SIG-M5 treated with dmso at 0.1 percent for 504 hours (cell line): ENCODE results near the gene EPHB2.
"Not testable (repeated sequence)": the region's sequence is repeated elsewhere in the genome, so short reads cannot be mapped to it uniquely, and the experiment has no call there.

Experiments used
- DNase-seq: peaks from one replicate; lab custom pipeline; 2025; ENCODE audit not compliant: unreplicated experiment; lab: John Stamatoyannopoulos, UW

EPHB2 gene

DNA sequence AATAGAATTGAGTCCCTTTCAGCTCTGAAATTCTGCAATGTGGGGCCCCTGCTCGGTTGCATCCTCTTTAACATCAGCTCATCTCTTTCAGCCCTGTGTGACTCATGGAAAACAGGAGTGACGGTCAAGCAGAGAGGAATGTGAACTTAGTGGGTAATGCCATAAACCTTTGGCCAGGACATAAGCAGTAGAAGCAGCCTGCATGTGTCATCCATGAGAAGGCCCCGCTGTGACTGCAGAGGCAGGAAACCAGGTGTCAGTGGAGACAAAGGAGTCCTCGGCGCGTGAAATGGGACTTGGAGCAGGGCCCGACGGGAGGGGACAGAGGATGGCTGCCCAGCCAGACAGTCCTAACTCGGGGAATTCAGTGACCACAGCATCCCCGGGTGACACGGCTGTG is 21.1 kb upstream of the EPHB2 start:
- no peak for DNase-seq

- no peak for DNase-seq
These were observed 19.4 kb upstream of the EPHB2 start for GRCh38 chr1:22691031-22691753.

GRCh38 chr1:22694172-22694571 is 16.5 kb upstream of the EPHB2 start:
- DNase-seq, result no peak

DNA sequence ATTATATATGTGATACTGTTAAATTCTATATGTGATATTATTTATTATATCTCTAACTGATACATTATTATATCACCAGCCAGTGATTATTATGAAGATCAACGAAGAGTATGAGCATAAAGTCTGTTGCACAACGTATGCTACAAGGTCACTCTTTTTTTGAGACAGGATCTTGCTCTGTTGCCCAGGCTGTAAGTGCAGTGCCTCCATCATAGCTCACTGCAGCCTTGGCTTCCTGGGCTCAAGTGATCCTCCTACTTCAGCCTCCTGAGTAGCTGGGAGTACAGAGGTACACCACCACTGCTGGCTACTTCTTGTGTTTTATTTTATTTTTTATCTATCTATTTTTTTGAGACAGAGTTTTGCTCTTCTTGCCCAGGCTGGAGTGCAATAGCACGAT is 14.0 kb upstream of the EPHB2 start:
- no peak for DNase-seq

- no peak for DNase-seq
These were observed 12.7 kb upstream of the EPHB2 start for GRCh38 chr1:22697980-22698379.

DNA sequence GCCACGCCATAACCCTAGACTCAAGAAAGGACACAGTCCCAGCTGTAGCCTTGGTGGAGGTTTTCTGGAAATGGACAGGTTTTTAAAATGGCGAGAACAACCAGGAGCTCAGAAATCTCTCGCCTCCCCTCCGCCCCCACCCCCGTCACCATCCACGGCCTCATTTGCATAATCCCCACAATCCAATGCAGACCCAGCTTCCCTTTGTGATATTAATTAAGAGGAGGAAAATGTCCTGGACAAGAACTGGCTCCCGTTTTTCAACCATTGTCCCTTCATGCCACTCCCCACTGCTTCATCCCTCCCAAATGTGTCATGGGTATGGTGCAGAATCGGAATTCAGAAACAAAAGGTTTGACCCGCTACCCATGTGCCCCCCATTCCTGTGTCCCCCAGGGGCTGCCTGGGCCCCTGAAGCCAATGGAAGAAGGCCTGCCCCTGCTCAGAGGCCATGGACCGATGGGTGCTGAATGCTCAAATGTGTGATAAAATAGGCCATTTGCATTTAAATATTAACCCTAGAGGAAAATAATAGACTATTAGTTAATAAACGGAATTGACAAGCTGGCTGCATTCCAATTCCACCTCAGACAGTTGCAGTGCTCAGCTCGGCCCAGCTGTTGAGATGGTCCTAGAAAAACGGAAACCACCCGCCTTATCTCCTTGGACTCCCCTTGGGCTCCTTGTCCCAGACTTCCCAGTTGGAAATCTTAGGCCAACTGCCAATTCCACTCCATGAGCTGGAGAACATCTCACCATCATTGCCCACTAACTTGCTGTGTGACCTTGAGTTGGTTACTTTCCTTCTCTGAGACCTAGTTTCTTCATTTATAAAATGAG is 10.7 kb upstream of the EPHB2 start:
- DNase-seq, result no peak

DNA sequence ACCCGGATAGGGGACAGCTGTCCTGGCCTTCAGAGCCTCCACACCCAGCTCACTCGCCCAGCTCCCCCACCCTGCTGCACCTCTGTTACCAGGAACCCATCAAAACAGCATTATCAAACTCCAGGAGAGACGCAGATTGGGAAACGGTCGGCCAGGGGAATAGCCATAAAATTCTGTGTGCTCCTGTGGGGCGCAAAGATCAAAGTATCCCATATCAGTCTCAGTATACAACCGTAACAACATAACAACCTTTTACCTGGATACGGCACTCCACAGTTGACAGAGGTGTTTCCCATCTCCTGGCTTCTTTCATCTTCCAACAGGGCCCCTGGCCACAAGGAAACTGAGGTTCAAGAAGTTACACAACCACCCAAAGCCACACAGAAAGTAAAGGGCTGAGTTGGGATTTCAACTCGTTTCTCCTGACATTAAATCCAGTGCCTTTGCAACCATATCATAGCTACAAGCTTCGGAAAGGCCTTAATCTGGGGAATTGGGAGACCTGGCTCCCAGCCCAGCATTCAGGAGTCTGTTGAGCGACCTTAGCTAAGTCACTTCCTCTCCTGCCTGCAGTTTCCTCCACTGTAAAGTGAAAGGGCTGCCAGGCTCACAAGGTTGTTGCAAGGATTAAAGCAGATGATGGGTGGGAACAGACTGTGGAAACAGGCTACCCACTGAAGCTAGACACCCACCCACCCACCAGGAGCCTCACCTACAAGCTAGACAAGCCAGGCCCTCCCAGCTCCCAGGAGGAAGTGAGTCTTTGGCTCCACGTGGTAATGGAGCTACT is 8.1 kb upstream of the EPHB2 start:
- DNase-seq, result no peak

- DNase-seq, result peak; percentile 58
These were observed 6.1 kb upstream of the EPHB2 start for GRCh38 chr1:22704440-22705067.

DNA sequence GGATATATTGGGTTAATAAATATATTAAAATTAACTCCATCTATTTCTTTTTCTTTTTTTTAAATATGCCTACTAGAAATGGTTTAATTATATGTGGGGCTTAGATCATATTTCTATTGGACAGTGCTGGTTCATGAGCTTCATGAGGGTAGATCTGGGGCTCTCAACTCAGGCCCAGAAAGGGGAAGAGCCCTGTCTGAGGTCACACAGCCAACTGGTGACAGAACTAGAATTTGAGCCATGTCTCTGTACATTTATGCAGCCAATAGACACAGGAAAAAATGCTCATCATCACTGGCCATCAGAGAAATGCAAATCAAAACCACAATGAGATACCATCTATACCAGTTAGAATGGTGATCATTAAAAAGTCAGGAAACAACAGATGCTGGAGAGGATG is 5.1 kb upstream of the EPHB2 start:
- DNase-seq, result no peak

DNA sequence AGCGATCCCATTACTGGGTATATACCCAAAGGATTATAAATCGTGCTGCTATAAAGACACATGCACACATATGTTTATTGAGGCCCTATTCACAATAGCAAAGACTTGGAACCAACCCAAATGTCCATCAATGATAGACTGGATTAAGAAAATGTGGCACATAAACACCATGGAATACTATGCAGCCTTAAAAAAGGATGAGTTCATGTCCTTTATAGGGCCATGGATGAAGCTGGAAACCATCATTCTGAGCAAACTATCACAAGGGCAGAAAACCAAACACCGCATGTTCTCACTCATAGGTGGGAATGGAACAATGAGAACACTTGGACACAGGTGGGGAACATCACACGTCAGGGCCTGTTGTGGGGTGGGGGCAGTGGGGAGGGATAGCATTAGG is 4.5 kb upstream of the EPHB2 start:
- DNase-seq, result not testable (repeated sequence)

DNA sequence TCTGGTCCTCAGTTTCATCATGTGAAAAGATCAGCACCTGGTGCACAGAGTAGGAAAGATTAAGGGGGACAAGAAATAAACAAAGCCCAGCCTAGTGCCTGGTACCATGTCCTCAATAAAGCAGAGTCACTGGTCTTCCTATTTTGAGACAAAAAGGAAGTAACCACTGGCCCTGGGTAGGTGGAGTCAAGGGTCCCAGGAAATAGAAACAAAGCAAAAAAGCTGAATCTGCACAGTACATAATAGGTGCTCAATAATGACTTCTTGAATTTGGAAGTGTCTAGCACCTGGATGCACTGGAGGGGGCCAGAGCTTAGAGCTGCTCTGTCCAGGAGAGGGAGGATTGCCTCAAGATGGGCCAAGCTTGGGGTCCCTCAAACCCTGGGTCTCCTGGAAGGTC is 1.9 kb upstream of the EPHB2 start:
- DNase-seq, result peak; percentile 11

GRCh38 chr1:22709227-22709626 is 1.4 kb upstream of the EPHB2 start:
- no peak for DNase-seq

DNA sequence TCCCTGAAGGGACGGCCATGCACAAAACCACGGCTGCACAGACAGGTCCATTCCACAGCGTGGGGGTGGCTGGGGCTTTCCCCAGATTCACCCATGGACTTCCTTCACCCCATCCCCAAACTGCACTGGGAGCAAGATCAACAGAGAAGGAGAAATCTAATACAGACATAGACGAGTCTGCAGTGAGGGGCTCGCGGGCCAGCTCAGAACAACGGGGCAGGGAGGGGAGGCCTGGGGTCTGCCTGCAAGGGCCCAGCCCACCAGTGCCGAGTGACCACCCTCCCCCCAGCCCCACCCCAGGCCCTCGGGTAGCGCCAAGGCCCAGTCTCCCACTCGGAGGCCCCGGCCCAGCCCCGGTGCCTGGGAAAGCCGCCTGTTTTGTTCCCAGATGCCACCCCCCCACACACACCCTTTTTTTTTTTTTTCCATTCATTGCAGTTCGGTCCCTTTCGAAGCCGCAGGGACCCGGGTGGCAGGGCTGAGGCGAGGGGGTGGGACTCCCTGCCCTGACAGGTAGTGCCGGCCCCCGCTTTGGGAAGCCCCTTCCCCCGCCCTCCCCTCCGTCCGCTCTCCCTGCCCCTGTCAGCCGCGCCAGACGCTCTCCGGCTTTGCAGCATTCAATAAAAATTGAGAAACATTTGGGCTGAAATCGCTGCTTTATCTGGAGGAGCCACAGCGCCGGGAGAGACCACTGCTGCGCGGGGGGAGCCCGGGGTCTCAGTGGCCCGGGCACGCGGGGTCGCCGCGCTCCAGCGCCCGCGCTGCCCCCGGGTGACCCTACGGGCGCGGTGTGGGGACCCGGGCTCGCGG is 543 bp upstream of the EPHB2 start:
- DNase-seq, result peak; percentile 38

DNA sequence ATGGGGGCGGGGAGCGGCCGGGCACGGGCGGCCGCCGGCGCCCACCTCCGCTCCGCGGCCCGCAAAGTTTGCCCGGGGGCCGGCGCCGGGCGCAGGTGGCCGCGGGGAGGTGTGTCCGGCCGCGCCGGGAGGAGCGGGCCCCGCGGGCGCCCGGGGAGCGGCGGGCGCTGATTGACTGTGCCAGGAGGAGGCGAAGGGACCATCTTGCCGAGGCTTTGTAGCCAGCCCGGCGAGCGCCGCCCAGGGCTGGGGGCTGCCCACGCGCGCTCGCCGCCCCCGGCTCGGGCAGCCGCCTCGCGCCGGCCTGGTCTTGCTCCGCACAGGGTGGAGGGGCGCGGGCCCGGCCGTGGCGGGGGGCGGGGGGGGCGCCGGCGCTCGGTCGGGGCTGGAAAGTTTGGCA is 432 bp downstream of the EPHB2 start:
- no peak for DNase-seq

DNA sequence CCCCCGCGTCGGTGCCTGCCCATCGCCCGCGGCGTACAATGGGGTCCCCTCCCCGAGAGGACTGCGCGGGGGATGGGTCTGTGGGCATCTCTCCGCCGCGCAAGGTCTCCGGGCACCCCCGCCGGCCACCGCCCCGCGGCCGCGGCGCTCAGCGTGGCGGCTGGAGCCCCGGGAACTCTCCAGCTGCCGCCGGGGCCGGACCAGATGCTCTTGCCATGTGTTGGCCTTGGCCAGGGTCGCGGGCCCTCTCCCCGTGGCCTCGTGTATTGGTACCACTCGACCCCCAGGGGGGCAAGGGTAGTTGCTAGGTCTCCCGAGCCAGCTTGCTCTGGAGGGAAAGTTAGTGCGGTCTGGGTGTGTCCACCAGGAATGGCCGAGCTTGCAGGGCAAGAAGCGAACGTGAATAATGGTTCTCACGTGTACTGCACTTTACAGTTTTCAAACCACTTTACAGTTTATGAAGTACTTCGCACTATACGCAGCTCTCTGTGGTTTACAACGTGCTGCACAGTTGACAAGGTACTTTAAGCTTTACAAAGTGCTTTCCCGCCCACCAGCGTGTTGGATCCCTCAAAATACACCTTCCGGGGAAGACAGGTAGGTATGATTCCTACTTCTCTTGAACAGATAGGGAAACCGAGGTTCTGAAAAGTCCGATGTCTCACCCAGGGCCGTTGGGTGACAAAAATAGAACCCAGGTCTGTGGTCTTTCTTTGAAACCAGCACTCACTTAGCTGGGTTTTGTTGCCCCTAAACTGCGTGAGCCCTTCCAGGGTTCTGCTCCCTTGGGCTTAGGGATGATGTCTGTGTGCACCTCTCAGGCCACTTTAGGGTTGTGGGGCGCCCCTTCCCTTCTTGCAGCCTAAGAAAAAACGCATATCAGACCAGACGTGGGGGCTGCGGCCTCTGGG is 1.2 kb downstream of the EPHB2 start:
- no peak for DNase-seq

- no peak for DNase-seq
These were observed 2.0 kb downstream of the EPHB2 start for GRCh38 chr1:22712502-22713271.

DNA sequence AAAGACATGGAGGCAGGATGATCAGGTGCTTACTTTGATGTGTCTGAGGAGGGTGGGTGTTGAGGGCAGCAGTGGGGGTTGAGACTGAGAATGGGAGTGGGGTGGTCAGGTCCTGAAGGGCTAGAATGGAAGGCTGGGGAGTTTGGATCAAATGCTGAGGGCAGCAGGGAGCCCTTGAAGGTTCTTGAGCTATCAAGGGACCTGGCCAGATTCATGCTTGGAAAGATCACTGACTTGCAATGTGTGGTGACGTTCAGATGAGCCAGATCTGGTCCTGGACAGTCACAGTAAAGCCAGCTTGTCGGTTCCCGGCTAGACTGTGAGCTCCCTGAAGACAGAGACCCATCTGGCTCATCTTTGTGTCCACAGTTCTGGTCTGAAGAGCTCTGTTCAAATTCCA is 3.8 kb downstream of the EPHB2 start:
- no peak for DNase-seq

- DNase-seq, result peak; percentile 19
These were observed 6.6 kb downstream of the EPHB2 start for GRCh38 chr1:22717037-22717760.
